Suprapubic skin (tissue), 4 donors: ENCODE measurements around the gene CEP350. TPM values are rescaled to one million over a fixed set of nuclear protein-coding genes. Genes with fewer than 3 reads are reported as not detected.
"Not testable (repeated sequence)": the region's sequence is repeated elsewhere in the genome, so short reads cannot be mapped to it uniquely, and the experiment has no call there.

Source experiments
- DNase-seq, 2 donors: peaks; one replicate each; pipeline ENCODE4 v3.0.0-alpha.2; 2019; ENCODE audit warnings: low spot score in 2 of 2
- H3K27ac ChIP-seq: fragments of 200-600 bp; sonication (generic); one replicate; pipeline ENCODE4 v1.5.1; 2019
- H3K27me3 ChIP-seq: fragments of 200-600 bp; sonication (generic); one replicate; pipeline ENCODE4 v1.5.1; 2019
- H3K36me3 ChIP-seq: fragments of 200-600 bp; sonication (generic); one replicate; pipeline ENCODE4 v1.5.1; 2019
- H3K4me1 ChIP-seq: fragments of 200-600 bp; sonication (generic); one replicate; pipeline ENCODE4 v1.5.1; 2019
- H3K4me3 ChIP-seq: fragments of 200-600 bp; sonication (generic); one replicate; pipeline ENCODE4 v1.5.1; 2019; ENCODE audit warnings: mild to moderate bottlenecking
- H3K9me3 ChIP-seq: fragments of 200-600 bp; sonication (generic); one replicate; pipeline ENCODE4 v1.5.1; 2019
- EP300 ChIP-seq: sonication (generic); formaldehyde crosslinking; IDR thresholded peaks from one replicate; pipeline ENCODE4 v1.6.1; 2017; ENCODE audit warnings: antibody characterized with exemption
- POLR2A ChIP-seq, 2 donors: fragments of 450-650 bp; IDR thresholded peaks; one replicate each; pipeline ENCODE4 v1.6.1; 2017; ENCODE audit warnings: antibody characterized with exemption in 2 of 2, mild to moderate bottlenecking in 2 of 2, moderate library complexity in 2 of 2
- POLR2AphosphoS5 ChIP-seq, 3 donors: sonication (generic); formaldehyde crosslinking; IDR thresholded peaks; one replicate each; pipeline ENCODE4 v1.6.1; 2017; ENCODE audit warnings: antibody characterized with exemption in 3 of 3
- WGBS: methylation state at CpG from one replicate; pipeline ENCODE4 v1.1.5; 2018; 5-methylcytosine and 5-hydroxymethylcytosine counted together
- total RNA-seq, 4 donors: library from RNA; depleted of rRNA; stranded (reverse); fragments of >200 nt; gene quantifications; one replicate each; pipeline ENCODE4 v1.1.0, GENCODE V29; 2016
- TF ChIP-seq, protein P1 (sequence below), 2 donors: fragments of 200-600 bp in 1 of 2; fragments of 450-650 bp in 1 of 2; sonication (generic) in 1 of 2; IDR thresholded peaks; one replicate each; pipeline ENCODE4 v1.5.1; 2016 to 2019; ENCODE audit warnings: antibody characterized with exemption in 2 of 2, mild to moderate bottlenecking in 1 of 2, moderate library complexity in 1 of 2

Gene CEP350
- total RNA-seq, 4 donors from 2014 or later: 60.5 to 90.2 (median 68.4) TPM

DNA sequence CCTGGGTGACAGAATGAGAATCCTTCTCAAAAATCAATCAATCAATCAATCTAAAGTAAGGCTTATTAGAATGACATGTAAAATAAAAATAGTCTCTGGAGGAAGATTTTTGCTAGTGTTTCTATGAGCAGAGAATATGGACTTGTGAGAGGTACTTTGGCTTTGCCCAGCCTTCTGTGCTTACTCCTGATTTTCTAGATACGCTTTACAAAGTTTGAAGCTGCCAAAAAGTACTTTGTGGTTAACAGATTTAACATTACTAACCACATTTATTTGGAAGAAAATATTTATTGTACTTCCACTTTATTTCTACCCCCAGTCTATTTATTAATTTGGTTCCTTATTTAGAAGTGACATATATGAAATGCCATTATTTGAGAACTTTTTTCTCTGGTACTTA is 41.0 kb downstream of the CEP350 start:
- no peaks in the 10 kb centered on the region for H3K4me1 ChIP-seq
- peaks cover 47% of the 10 kb centered on the region for H3K36me3 ChIP-seq
- H3K27ac ChIP-seq: no peak overlapping the region
- H3K27me3 ChIP-seq: no peaks in the 10 kb centered on the region
- no peak for DNase-seq
- 90% methylated on average over 1 of the region's 1 CpG for WGBS
- H3K9me3 ChIP-seq: no peaks in the 10 kb centered on the region
- TF ChIP-seq POLR2A (IDR thresholded peaks at IDR 0.05) (no peak), POLR2AphosphoS5 (IDR thresholded peaks at IDR 0.05) (no peak), EP300 (no peak)
- TF ChIP-seq, protein P1, sequence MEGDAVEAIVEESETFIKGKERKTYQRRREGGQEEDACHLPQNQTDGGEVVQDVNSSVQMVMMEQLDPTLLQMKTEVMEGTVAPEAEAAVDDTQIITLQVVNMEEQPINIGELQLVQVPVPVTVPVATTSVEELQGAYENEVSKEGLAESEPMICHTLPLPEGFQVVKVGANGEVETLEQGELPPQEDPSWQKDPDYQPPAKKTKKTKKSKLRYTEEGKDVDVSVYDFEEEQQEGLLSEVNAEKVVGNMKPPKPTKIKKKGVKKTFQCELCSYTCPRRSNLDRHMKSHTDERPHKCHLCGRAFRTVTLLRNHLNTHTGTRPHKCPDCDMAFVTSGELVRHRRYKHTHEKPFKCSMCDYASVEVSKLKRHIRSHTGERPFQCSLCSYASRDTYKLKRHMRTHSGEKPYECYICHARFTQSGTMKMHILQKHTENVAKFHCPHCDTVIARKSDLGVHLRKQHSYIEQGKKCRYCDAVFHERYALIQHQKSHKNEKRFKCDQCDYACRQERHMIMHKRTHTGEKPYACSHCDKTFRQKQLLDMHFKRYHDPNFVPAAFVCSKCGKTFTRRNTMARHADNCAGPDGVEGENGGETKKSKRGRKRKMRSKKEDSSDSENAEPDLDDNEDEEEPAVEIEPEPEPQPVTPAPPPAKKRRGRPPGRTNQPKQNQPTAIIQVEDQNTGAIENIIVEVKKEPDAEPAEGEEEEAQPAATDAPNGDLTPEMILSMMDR (IDR thresholded peaks at IDR 0.05): no peak
- H3K4me3 ChIP-seq: no peak overlapping the region

DNA sequence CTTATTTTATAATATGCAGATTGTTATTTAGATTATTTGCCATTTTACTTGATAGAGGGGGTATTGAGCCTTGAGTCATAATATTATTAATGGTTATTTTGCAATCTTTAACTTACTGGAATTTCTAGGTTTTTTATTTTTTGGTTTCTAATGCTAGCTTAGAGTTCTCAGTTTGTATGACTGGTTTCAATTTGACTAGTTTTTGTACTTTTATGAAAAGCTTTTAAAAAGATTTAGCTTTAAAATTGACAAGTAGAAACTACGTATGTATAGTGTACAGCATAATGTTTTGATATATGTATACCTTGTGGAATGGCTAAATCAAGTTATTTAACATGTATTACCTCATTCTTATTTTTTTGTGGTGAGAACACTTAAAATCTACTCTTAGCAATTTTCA is 41.5 kb downstream of the CEP350 start:
- no peak for DNase-seq
- WGBS: 89% methylated on average over 1 of the region's 1 CpG

DNA sequence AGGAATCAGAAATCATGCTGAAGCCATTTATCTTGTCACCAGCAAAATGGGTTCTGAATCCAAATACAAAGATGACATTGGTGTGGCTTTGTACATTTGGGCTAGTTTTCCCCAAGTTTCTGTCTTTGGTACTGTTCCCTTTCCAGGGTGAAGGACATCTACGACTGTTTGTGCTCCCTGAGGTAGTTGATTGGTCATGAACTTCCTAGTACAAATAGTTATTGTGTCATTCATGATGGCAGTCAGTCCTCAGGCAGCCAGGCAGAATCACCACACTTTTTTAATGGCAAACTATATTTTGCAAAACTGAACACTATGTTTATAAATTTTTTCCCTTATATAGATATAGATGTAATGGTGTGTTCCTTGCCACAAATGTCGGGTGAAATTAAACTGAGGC is 46.0 kb downstream of the CEP350 start:
- Histone ChIP-seq H3K4me1 (no peaks in the 10 kb centered on the region), H3K36me3 (peaks cover 22% of the 10 kb centered on the region), H3K27ac (no peak overlapping the region), H3K9me3 (no peaks in the 10 kb centered on the region), H3K27me3 (no peaks in the 10 kb centered on the region), H3K4me3 (no peak overlapping the region)
- TF ChIP-seq POLR2AphosphoS5 (IDR thresholded peaks at IDR 0.05) (no peak), POLR2A (IDR thresholded peaks at IDR 0.05) (no peak), EP300 (no peak)
- TF ChIP-seq, protein P1 (IDR thresholded peaks at IDR 0.05): no peak
- WGBS: 80% methylated on average over 2 of the region's 2 CpGs
- DNase-seq: no peak

More for the DNA sequence above, 41.5 kb downstream of the CEP350 start:
- no peaks in the 10 kb centered on the region for H3K27me3 ChIP-seq
- no peak overlapping the region for H3K27ac ChIP-seq
- TF ChIP-seq EP300: no peak
- TF ChIP-seq, protein P1 (IDR thresholded peaks at IDR 0.05): no peak
- no peak for TF ChIP-seq POLR2A (IDR thresholded peaks at IDR 0.05)
- TF ChIP-seq POLR2AphosphoS5 (IDR thresholded peaks at IDR 0.05): no peak
- no peaks in the 10 kb centered on the region for H3K4me1 ChIP-seq
- H3K36me3 ChIP-seq: peaks cover 46% of the 10 kb centered on the region
- no peak overlapping the region for H3K4me3 ChIP-seq
- H3K9me3 ChIP-seq: no peaks in the 10 kb centered on the region

DNA sequence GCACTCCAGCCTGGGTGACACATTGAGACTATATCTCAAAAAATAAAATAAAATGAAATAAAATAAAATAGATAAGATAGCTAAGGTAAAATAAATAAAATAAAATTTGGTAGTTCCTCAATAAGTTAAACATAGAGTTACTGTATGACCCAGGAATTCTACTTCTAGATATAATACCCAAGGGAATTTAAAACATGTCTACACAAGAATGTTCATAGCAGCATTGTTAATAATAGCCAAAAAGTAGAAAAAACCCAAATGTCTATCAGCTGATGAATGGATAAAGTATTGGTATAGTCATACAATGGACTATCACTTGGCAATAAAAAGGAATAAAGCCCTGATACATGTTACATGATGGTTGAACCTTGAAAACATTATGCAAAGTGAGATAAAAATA is 47.8 kb downstream of the CEP350 start:
- Histone ChIP-seq H3K4me3 (no peak overlapping the region), H3K36me3 (peaks cover 24% of the 10 kb centered on the region), H3K4me1 (no peaks in the 10 kb centered on the region), H3K27ac (no peak overlapping the region), H3K27me3 (no peaks in the 10 kb centered on the region), H3K9me3 (no peaks in the 10 kb centered on the region)
- TF ChIP-seq POLR2AphosphoS5 (IDR thresholded peaks at IDR 0.05): no peak
- no peak for TF ChIP-seq EP300
- TF ChIP-seq, protein P1 (IDR thresholded peaks at IDR 0.05): no peak
- no peak for TF ChIP-seq POLR2A (IDR thresholded peaks at IDR 0.05)
- no peak for DNase-seq

DNA sequence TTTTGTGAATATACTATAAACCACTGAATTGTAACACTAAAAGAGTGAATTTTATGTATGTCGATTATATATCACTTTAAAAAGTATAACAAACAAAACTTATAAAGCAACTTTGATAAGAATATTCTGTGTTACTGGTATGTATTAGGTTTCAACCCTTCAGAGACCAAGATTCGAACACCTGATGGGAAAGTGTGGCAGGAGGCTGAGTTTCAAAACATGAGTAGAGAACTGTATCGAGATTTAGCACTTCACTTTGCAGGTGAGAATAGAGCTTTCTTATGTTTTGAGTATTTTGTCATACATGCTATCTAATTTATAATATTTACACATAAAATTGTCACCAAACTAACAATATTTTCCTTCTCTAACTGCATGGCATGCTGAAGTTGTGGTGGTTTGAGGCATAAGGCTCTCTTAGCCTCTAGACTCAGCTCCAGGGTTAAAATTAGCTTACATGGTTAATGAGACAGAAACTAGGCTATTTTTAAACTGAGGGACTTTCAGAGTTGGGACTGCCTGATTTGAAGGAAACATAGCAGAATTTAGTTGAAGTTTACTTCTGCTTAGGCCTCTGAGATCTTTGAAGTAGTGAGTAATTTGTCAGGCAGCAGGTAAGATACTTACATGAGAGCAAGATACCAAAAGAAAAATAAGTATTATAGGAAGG is 48.6 kb downstream of the CEP350 start:
- no peak for DNase-seq

DNA sequence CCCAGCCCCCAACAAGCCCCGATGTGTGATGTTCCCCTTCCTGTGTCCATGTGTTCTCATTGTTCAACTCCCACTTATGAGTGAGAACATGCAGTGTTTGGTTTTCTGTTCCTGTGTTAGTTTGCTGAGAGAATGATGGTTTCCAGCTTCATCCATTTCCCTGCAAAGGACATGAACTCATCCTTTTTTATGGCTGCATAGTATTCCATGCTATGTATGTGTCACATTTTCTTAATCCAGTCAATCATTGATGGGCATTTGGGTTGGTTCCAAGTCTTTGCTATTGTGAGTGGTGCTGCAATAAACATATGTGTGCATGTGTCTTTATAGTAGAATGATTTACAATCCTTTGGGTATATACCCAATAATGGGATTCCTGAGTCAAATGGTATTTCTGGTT is 52.2 kb downstream of the CEP350 start:
- H3K4me1 ChIP-seq: not testable (repeated sequence)
- WGBS: 100% methylated on average over 1 of the region's 1 CpG

More for the DNA sequence above, 48.6 kb downstream of the CEP350 start:
- no peaks in the 10 kb centered on the region for H3K27me3 ChIP-seq
- WGBS: 94% methylated on average over 3 of the region's 3 CpGs
- no peak for TF ChIP-seq POLR2AphosphoS5 (IDR thresholded peaks at IDR 0.05)
- TF ChIP-seq, protein P1 (IDR thresholded peaks at IDR 0.05): no peak
- TF ChIP-seq POLR2A (IDR thresholded peaks at IDR 0.05): no peak
- TF ChIP-seq EP300: no peak
- H3K4me1 ChIP-seq: no peaks in the 10 kb centered on the region
- peaks cover 20% of the 10 kb centered on the region for H3K36me3 ChIP-seq
- no peaks in the 10 kb centered on the region for H3K9me3 ChIP-seq
- no peak overlapping the region for H3K4me3 ChIP-seq
- no peak overlapping the region for H3K27ac ChIP-seq

More for the DNA sequence above, 52.2 kb downstream of the CEP350 start:
- H3K36me3 ChIP-seq: peaks cover 19% of the 10 kb centered on the region
- not testable (repeated sequence) for DNase-seq, H3K27me3 ChIP-seq, H3K27ac ChIP-seq, H3K4me3 ChIP-seq, H3K9me3 ChIP-seq
